ENCODE measurements around the gene CACNB3.

CACNB3 gene

GRCh38 chr12:48788854-48789775 is 29.2 kb upstream of the CACNB3 start, which contains the start of gene ADCY6:
Gene ADCY6 (minus strand): TSS chr12:48789089. CDS start chr12:48783434, 5,655 bp downstream.
- peak in 13 of 14 donors; percentile 14 to 66 (median 44) for DNase-seq

GRCh38 chr12:48789858-48790326 is 28.4 kb upstream of the CACNB3 start:
- DNase-seq: no peak

- DNase-seq: no peak
Measured at GRCh38 chr12:48793696-48794095, 24.6 kb upstream of the CACNB3 start.

GRCh38 chr12:48794870-48795269 is 23.4 kb upstream of the CACNB3 start:
- no peak for DNase-seq

GRCh38 chr12:48795550-48796455 is 22.5 kb upstream of the CACNB3 start:
- peak in 11 of 14 donors; percentile 7 to 60 (median 46) for DNase-seq

- no peak for DNase-seq
Measured at GRCh38 chr12:48796976-48797375, 21.3 kb upstream of the CACNB3 start.

- DNase-seq: no peak
Measured at GRCh38 chr12:48800457-48800856, 17.8 kb upstream of the CACNB3 start.

GRCh38 chr12:48800971-48801370 is 17.3 kb upstream of the CACNB3 start:
- DNase-seq: no peak

- no peak for DNase-seq
Measured at GRCh38 chr12:48803675-48804074, 14.6 kb upstream of the CACNB3 start.

GRCh38 chr12:48807981-48808380 is 10.3 kb upstream of the CACNB3 start:
- no peak for DNase-seq

GRCh38 chr12:48810903-48811431 is 7.3 kb upstream of the CACNB3 start:
- no peak for DNase-seq

- no peak for DNase-seq
Measured at GRCh38 chr12:48811437-48812090, 6.7 kb upstream of the CACNB3 start.

GRCh38 chr12:48812389-48812788 is 5.9 kb upstream of the CACNB3 start:
- no peak for DNase-seq

GRCh38 chr12:48813465-48814261 is 4.6 kb upstream of the CACNB3 start:
- DNase-seq: no peak

- peak in 13 of 14 donors; percentile 13 to 75 (median 40) for DNase-seq
Measured at GRCh38 chr12:48814262-48815125, 3.8 kb upstream of the CACNB3 start.

GRCh38 chr12:48815126-48816110 is 2.9 kb upstream of the CACNB3 start:
- DNase-seq: peak in 11 of 14 donors; percentile 9 to 83 (median 47)

- no peak for DNase-seq
Measured at GRCh38 chr12:48816143-48816854, 2.0 kb upstream of the CACNB3 start.

Measured in C1 segment of cervical spinal cord (tissue), 14 donors.